Measurements from ENCODE around the gene GRID2. TPM values are rescaled to one million over a fixed set of nuclear protein-coding genes. Genes with fewer than 3 reads are reported as not detected.

The GRID2 gene
- total RNA-seq, 2 donors from 2014 or later: 27.3 to 40.4 TPM

GRCh38 chr4:92600638-92601037 lies 296.9 kb downstream of the GRID2 start:
- Mint-ChIP-seq H3K9me3 (peaks cover 4% of the 10 kb centered on the region), H3K27ac (no peak overlapping the region), H3K27me3 (ENCODE audit: insufficient read depth) (no peaks in the 10 kb centered on the region), H3K4me3 (no peak overlapping the region), H3K4me1 (no peaks in the 10 kb centered on the region), H3K36me3 (ENCODE audit: low read depth) (peaks cover 26% of the 10 kb centered on the region)
- H3K27ac ChIP-seq (ENCODE audit: low read depth, low read length): no peak overlapping the region
- 81 to 88% methylated on average over 3 to 6 of the region's 6 CpGs for WGBS, 2 experiments (ENCODE audit: insufficient coverage in 1 of 2, insufficient read length in 1 of 2)
- DNase-seq: peak; percentile 73
- peak; percentile 59 for TF ChIP-seq CTCF (conservative IDR thresholded peaks at IDR 0.05)
- H3K9ac ChIP-seq (ENCODE audit: extremely low read depth, low read length, poor library complexity, severe bottlenecking): no peak overlapping the region
- no peaks in the 10 kb centered on the region for H3K4me1 ChIP-seq (ENCODE audit: control insufficient read depth, insufficient read depth, low read length)
- no peaks in the 10 kb centered on the region for H3K9me3 ChIP-seq (ENCODE audit: control insufficient read depth, low read length)
- H3K36me3 ChIP-seq (ENCODE audit: control insufficient read depth, insufficient read depth, low read length): peaks cover 7% of the 10 kb centered on the region
- H3K4me3 ChIP-seq (ENCODE audit: low read length): no peak overlapping the region
- no peaks in the 10 kb centered on the region for H3K27me3 ChIP-seq (ENCODE audit: control insufficient read depth, insufficient read depth, low read length, poor library complexity, severe bottlenecking)

- no peaks in the 10 kb centered on the region for H3K36me3 ChIP-seq (ENCODE audit: control insufficient read depth, insufficient read depth, low read length)
- H3K4me3 Mint-ChIP-seq: no peak overlapping the region
- H3K4me1 Mint-ChIP-seq: peaks cover 13% of the 10 kb centered on the region
- no peak overlapping the region for H3K9ac ChIP-seq (ENCODE audit: extremely low read depth, low read length, poor library complexity, severe bottlenecking)
- peaks cover 10% of the 10 kb centered on the region for H3K36me3 Mint-ChIP-seq (ENCODE audit: low read depth)
- 91 to 100% methylated on average over 2 of the region's 2 CpGs for WGBS, 2 experiments (ENCODE audit: insufficient coverage in 1 of 2, insufficient read length in 1 of 2)
- H3K9me3 ChIP-seq (ENCODE audit: control insufficient read depth, low read length): no peaks in the 10 kb centered on the region
- H3K9me3 Mint-ChIP-seq: peaks cover 4% of the 10 kb centered on the region
- H3K27me3 ChIP-seq (ENCODE audit: control insufficient read depth, insufficient read depth, low read length, poor library complexity, severe bottlenecking): no peaks in the 10 kb centered on the region
- no peaks in the 10 kb centered on the region for H3K27me3 Mint-ChIP-seq (ENCODE audit: insufficient read depth)
- TF ChIP-seq CTCF (conservative IDR thresholded peaks at IDR 0.05): no peak
- H3K4me1 ChIP-seq (ENCODE audit: control insufficient read depth, insufficient read depth, low read length): no peaks in the 10 kb centered on the region
- DNase-seq: no peak
- H3K27ac Mint-ChIP-seq: no peak overlapping the region
- H3K27ac ChIP-seq (ENCODE audit: low read depth, low read length): no peak overlapping the region
- no peak overlapping the region for H3K4me3 ChIP-seq (ENCODE audit: low read length)
Observed at GRCh38 chr4:92606227-92606626, 302.5 kb downstream of the GRID2 start.

GRCh38 chr4:92615049-92615448 lies 311.3 kb downstream of the GRID2 start:
- TF ChIP-seq CTCF (conservative IDR thresholded peaks at IDR 0.05): no peak
- peaks cover 12% of the 10 kb centered on the region for H3K9me3 ChIP-seq (ENCODE audit: control insufficient read depth, low read length)
- peaks cover 9% of the 10 kb centered on the region for H3K36me3 Mint-ChIP-seq (ENCODE audit: low read depth)
- no peak overlapping the region for H3K4me3 Mint-ChIP-seq
- no peak overlapping the region for H3K9ac ChIP-seq (ENCODE audit: extremely low read depth, low read length, poor library complexity, severe bottlenecking)
- H3K36me3 ChIP-seq (ENCODE audit: control insufficient read depth, insufficient read depth, low read length): peaks cover 7% of the 10 kb centered on the region
- no peak for DNase-seq
- no peak overlapping the region for H3K4me3 ChIP-seq (ENCODE audit: low read length)
- no peak overlapping the region for H3K27ac ChIP-seq (ENCODE audit: low read depth, low read length)
- H3K27me3 Mint-ChIP-seq (ENCODE audit: insufficient read depth): no peaks in the 10 kb centered on the region
- peaks cover 2% of the 10 kb centered on the region for H3K4me1 ChIP-seq (ENCODE audit: control insufficient read depth, insufficient read depth, low read length)
- H3K27ac Mint-ChIP-seq: no peak overlapping the region
- 40 to 52% methylated on average over 1 of the region's 1 CpG for WGBS, 2 experiments (ENCODE audit: insufficient coverage in 1 of 2, insufficient read length in 1 of 2)
- H3K9me3 Mint-ChIP-seq: peaks cover 10% of the 10 kb centered on the region
- no peaks in the 10 kb centered on the region for H3K27me3 ChIP-seq (ENCODE audit: control insufficient read depth, insufficient read depth, low read length, poor library complexity, severe bottlenecking)
- H3K4me1 Mint-ChIP-seq: peaks cover 14% of the 10 kb centered on the region
